H1 (cell line): ENCODE measurements around the gene ADAMTS15. TPM values are rescaled to one million over a fixed set of nuclear protein-coding genes. Genes with fewer than 3 reads are reported as not detected.

Experiments used
- CTCF ChIA-PET: fragments of 300-600 bp; sonication (Branson Sonifier 250); formaldehyde crosslinking; loops from one replicate; lab custom pipeline; 2021; ENCODE audit not compliant: partially characterized antibody; lab: Charles Lee
- POLR2A ChIA-PET: fragments of 300-600 bp; sonication (Branson Sonifier 250); formaldehyde crosslinking; loops from one replicate; lab custom pipeline; 2021; ENCODE audit warnings: inconsistent platforms; ENCODE audit not compliant: partially characterized antibody; lab: Charles Lee
- DNase-seq, 2 experiments: peaks; one replicate each; pipeline versions ENCODE4 v3.0.0 to v3.0.0-alpha.2; 2010 to 2022; ENCODE audit warnings: low spot score in 2 of 2, low read depth in 1 of 2, mixed read lengths in 1 of 2
- FAIRE-seq: peaks from 2 replicates; lab custom pipeline; 2011; peaks lifted over from hg19 to GRCh38; lab: Jason Lieb, UNC
- H2AFZ ChIP-seq: 2 replicates; pipeline ENCODE4 v1.8.1; 2012; ENCODE audit warnings: low read length, inconsistent platforms
- H2AK5ac ChIP-seq: 2 replicates; pipeline ENCODE4 v1.6.1; 2013; ENCODE audit warnings: low read depth, low read length
- H2BK120ac ChIP-seq: replicated peaks from 2 replicates; pipeline ENCODE3; 2013; ENCODE audit warnings: low read depth, low read length, inconsistent platforms
- H2BK12ac ChIP-seq: 2 replicates; pipeline ENCODE4 v1.6.1; 2013; ENCODE audit warnings: low read depth, low read length
- H2BK15ac ChIP-seq: 2 replicates; pipeline ENCODE4 v1.6.1; 2013; ENCODE audit warnings: low read length
- H2BK20ac ChIP-seq: 2 replicates; pipeline ENCODE4 v1.6.1; 2013; ENCODE audit warnings: low read length
- H2BK5ac ChIP-seq: 2 replicates; pipeline ENCODE4 v1.6.1; 2013; ENCODE audit warnings: low read depth, low read length
- H3K14ac ChIP-seq: 2 replicates; pipeline ENCODE4 v1.6.1; 2013; ENCODE audit warnings: inconsistent platforms; ENCODE audit not compliant: insufficient read length
- H3K18ac ChIP-seq: 2 replicates; pipeline ENCODE4 v1.6.1; 2013; ENCODE audit warnings: low read length; ENCODE audit errors: extremely low read depth
- H3K23ac ChIP-seq: 2 replicates; pipeline ENCODE4 v1.6.1; 2013; ENCODE audit warnings: inconsistent platforms; ENCODE audit not compliant: insufficient read length
- H3K23me2 ChIP-seq: 2 replicates; pipeline ENCODE4 v1.6.1; 2013; ENCODE audit warnings: low read depth, low read length
- H3K27ac ChIP-seq: 2 replicates; pipeline ENCODE4 v1.6.1; 2011; ENCODE audit warnings: low read depth, low read length, inconsistent platforms
- H3K27me3 ChIP-seq, 4 experiments: replicated peaks in 1 of 4; 1 replicate in 1 of 4; 2 replicates in 3 of 4; pipeline versions ENCODE4 v1.6.1 to v1.8.1; 2011 to 2013; ENCODE audit warnings: low read length in 3 of 4, mild to moderate bottlenecking in 3 of 4, inconsistent platforms in 2 of 4, mixed read lengths in 2 of 4, moderate library complexity in 1 of 4; ENCODE audit not compliant: control insufficient read depth in 3 of 4, insufficient read depth in 3 of 4; ENCODE audit errors: extremely low read depth in 1 of 4
- H3K36me3 ChIP-seq, 4 experiments: 2 replicates each; pipeline versions ENCODE4 v1.6.1 to v1.8.1; 2011 to 2013; ENCODE audit warnings: mild to moderate bottlenecking in 4 of 4, low read length in 3 of 4, moderate library complexity in 2 of 4, control low read depth in 1 of 4, inconsistent platforms in 1 of 4; ENCODE audit not compliant: insufficient read depth in 4 of 4, control insufficient read depth in 2 of 4
- H3K4ac ChIP-seq: replicated peaks from 2 replicates; pipeline ENCODE3; 2013; ENCODE audit warnings: low read length, low read depth, mixed read lengths, inconsistent platforms; ENCODE audit not compliant: insufficient read length
- H3K4me1 ChIP-seq, 4 experiments: replicated peaks in 1 of 4; 1 replicate in 1 of 4; 2 replicates in 3 of 4; pipeline versions ENCODE4 v1.6.1 to v1.8.1; 2011 to 2013; ENCODE audit warnings: low read length in 3 of 4, inconsistent platforms in 2 of 4, mixed read lengths in 1 of 4; ENCODE audit not compliant: insufficient read depth in 4 of 4, control insufficient read depth in 3 of 4
- H3K4me2 ChIP-seq, 2 experiments: 2 replicates each; pipeline versions ENCODE4 v1.6.1 to v1.8.1; 2011 to 2013; ENCODE audit warnings: low read depth in 2 of 2, low read length in 2 of 2, control low read depth in 1 of 2, inconsistent platforms in 1 of 2, mild to moderate bottlenecking in 1 of 2; ENCODE audit not compliant: insufficient read depth in 1 of 2
- H3K4me3 ChIP-seq, 4 experiments: fragments of 200-600, 300-600 bp in 1 of 4; sonication (generic), shearing (Covaris generic), sonication (Bioruptor Twin) in 1 of 4; 2 replicates each; pipeline versions ENCODE4 v1.5.1 to v1.8.1; 2011 to 2016; ENCODE audit warnings: low read length in 4 of 4, low read depth in 3 of 4, control low read depth in 2 of 4, inconsistent platforms in 2 of 4, mild to moderate bottlenecking in 2 of 4, mixed read lengths in 1 of 4, moderate library complexity in 1 of 4; ENCODE audit not compliant: insufficient read depth in 2 of 4; ENCODE audit errors: extremely low read depth in 1 of 4
- H3K56ac ChIP-seq: replicated peaks from 2 replicates; pipeline ENCODE3; 2013; ENCODE audit warnings: low read depth, mild to moderate bottlenecking, mixed read lengths, low read length, inconsistent platforms; ENCODE audit not compliant: insufficient read length
- H3K79me1 ChIP-seq: 2 replicates; pipeline ENCODE4 v1.6.1; 2013; ENCODE audit warnings: low read depth, low read length, control low read depth
- H3K79me2 ChIP-seq, 2 experiments: 2 replicates each; pipeline versions ENCODE4 v1.6.1 to v1.8.1; 2012 to 2013; ENCODE audit warnings: low read length in 2 of 2, mild to moderate bottlenecking in 2 of 2, inconsistent platforms in 1 of 2; ENCODE audit not compliant: insufficient read depth in 2 of 2, control insufficient read depth in 1 of 2
- H3K9ac ChIP-seq, 4 experiments: replicated peaks in 1 of 4; 1 replicate in 1 of 4; 2 replicates in 3 of 4; pipeline versions ENCODE4 v1.6.1 to v1.8.1; 2011 to 2013; ENCODE audit warnings: low read depth in 3 of 4, low read length in 3 of 4, control low read depth in 2 of 4, mild to moderate bottlenecking in 2 of 4, moderate library complexity in 2 of 4, inconsistent platforms in 1 of 4; ENCODE audit errors: extremely low read depth in 1 of 4
- H3K9me3 ChIP-seq, 2 experiments: 2 replicates each; pipeline versions ENCODE4 v1.6.1 to v1.8.1; 2012 to 2013; ENCODE audit warnings: mild to moderate bottlenecking in 2 of 2, moderate library complexity in 2 of 2, control low read depth in 1 of 2, inconsistent platforms in 1 of 2, low read depth in 1 of 2, low read length in 1 of 2, mixed read lengths in 1 of 2; ENCODE audit not compliant: insufficient read depth in 2 of 2
- H4K20me1 ChIP-seq, 2 experiments: replicated peaks in 1 of 2; 2 replicates each; pipeline versions ENCODE3 to v1.8.1; 2011 to 2013; ENCODE audit warnings: inconsistent platforms in 2 of 2, low read length in 2 of 2, mild to moderate bottlenecking in 1 of 2; ENCODE audit not compliant: insufficient read depth in 2 of 2, control insufficient read depth in 1 of 2
- H4K5ac ChIP-seq: 2 replicates; pipeline ENCODE4 v1.6.1; 2013; ENCODE audit warnings: low read length, low read depth, mixed read lengths, inconsistent platforms; ENCODE audit not compliant: insufficient read length
- H4K8ac ChIP-seq: 2 replicates; pipeline ENCODE4 v1.8.0; 2013; ENCODE audit warnings: mild to moderate bottlenecking, moderate library complexity, low read length, inconsistent platforms; ENCODE audit not compliant: insufficient read depth; ENCODE audit errors: extremely low read depth
- H4K91ac ChIP-seq: replicated peaks from 2 replicates; pipeline ENCODE3; 2013; ENCODE audit warnings: low read length, mixed read lengths, inconsistent platforms; ENCODE audit not compliant: insufficient read length
- CBX5 ChIP-seq: fragments of 300-800, 300-1000 bp; sonication (generic); IDR thresholded peaks from 2 replicates; pipeline ENCODE4 v1.7.1; 2016; ENCODE audit warnings: antibody characterized with exemption, low read length, low read depth
- CHD1 ChIP-seq: IDR thresholded peaks from 2 replicates; pipeline ENCODE4 v1.6.1; 2012; ENCODE audit warnings: low read depth, low read length, improper control_type of control experiment
- CREB1 ChIP-seq: IDR thresholded peaks from 2 replicates; pipeline ENCODE4 v1.6.1; 2012; ENCODE audit warnings: inconsistent platforms
- PHF8 ChIP-seq: fragments of 200-600 bp; sonication (generic); conservative IDR thresholded peaks from 2 replicates; pipeline ENCODE4 v1.7.1; 2012; ENCODE audit warnings: low read depth, mild to moderate bottlenecking, inconsistent platforms, low read length, moderate library complexity
- TEAD4 ChIP-seq: IDR thresholded peaks from 2 replicates; pipeline ENCODE4 v1.6.1; 2012; ENCODE audit warnings: low read depth, low read length, inconsistent platforms, mixed read lengths
- WGBS, 2 experiments: shearing (Covaris generic) in 1 of 2; methylation state at CpG; one replicate each; pipeline versions ENCODE4 v1.1.6 to v1.1.7; 2013 to 2015; ENCODE audit warnings: low lambda C conversion rate in 2 of 2, mixed read lengths in 2 of 2, inconsistent platforms in 1 of 2, low coverage in 1 of 2, missing lambda C conversion rate in 1 of 2; ENCODE audit not compliant: insufficient replicate concordance in 2 of 2, insufficient coverage in 1 of 2, insufficient read length in 1 of 2; ENCODE audit errors: extremely low coverage in 1 of 2, missing lambda C conversion rate in 1 of 2; 5-methylcytosine and 5-hydroxymethylcytosine counted together
- polyA plus RNA-seq, 7 experiments: library from polyadenylated mRNA; depleted of rRNA in 3 of 7; stranded (reverse) in 5 of 7; unstranded in 2 of 7; fragments of >200 nt in 5 of 7; fragments of 200-250 nt in 2 of 7; gene quantifications; 1 replicate in 5 of 7; 2 replicates in 1 of 7; 4 replicates in 1 of 7; pipeline versions ENCODE4 v1.2.1 to v1.2.3, GENCODE V29; 2011 to 2013; ENCODE audit warnings: missing spikeins in 2 of 7, mixed read lengths in 2 of 7
- total RNA-seq: library from RNA; stranded (reverse); fragmentation: NEBNext Ultra II Directional; extraction: Animal tissue kit (Norgen Biotek cat#: 25700); gene quantifications from 2 replicates; pipeline ENCODE4 v1.2.1, GENCODE V29; 2021

The ADAMTS15 gene
- total and polyA plus RNA-seq, 2 of the 8 experiments (the other 6 are each of a cell fraction or from before 2014, with no cell fraction given), result 1.7 to 4.7 TPM

GRCh38 chr11:130434521-130435223, 13.8 kb upstream of the ADAMTS15 start:
- Histone ChIP-seq H2AK5ac (no peak overlapping the region), H3K27ac (no peak overlapping the region), H3K4me3 (peak overlapping the region; percentile 40 to 83 (median 66); a peak in 7 of 8 replicates), H3K79me2 (no peaks in the 10 kb centered on the region), H4K20me1 (no peaks in the 10 kb centered on the region), H2BK20ac (no peak overlapping the region), H3K27me3 (peaks cover 0 to 9% (median 6%) of the 10 kb centered on the region in 4 experiments; a peak in 6 of 7 replicates), H3K4me1 (no peaks in the 10 kb centered on the region), H3K9ac (peak overlapping the region in 2 of 4 experiments; percentile 1 to 52; a peak in 2 of 7 replicates), H3K18ac (peak overlapping the region; percentile 81), H2BK12ac (no peak overlapping the region), H4K91ac (no peak overlapping the region), H3K4ac (no peak overlapping the region), H3K4me2 (peak overlapping the region; percentile 44 to 96), H3K23ac (no peak overlapping the region), H2AFZ (peak overlapping the region; percentile 100), H2BK5ac (no peak overlapping the region), H3K23me2 (peaks cover 3% of the 10 kb centered on the region), H4K8ac (no peak overlapping the region), H3K79me1 (no peaks in the 10 kb centered on the region), H3K14ac (no peak overlapping the region), H2BK120ac (no peak overlapping the region), H3K36me3 (no peaks in the 10 kb centered on the region), H3K9me3 (no peaks in the 10 kb centered on the region), H3K56ac (no peak overlapping the region), H2BK15ac (no peak overlapping the region), H4K5ac (no peak overlapping the region)
- FAIRE-seq (peak; percentile 97), DNase-seq (peak in 1 of 2 experiments; percentile 77)
- POLR2A ChIA-PET, result interaction anchor here (0.6 to 0.7 kb wide), 2 partner anchors 139 to 425 kb away, joined by 3 read pairs; no protein-coding TSS in a partner anchor
- CTCF ChIA-PET, result interaction anchor here (0.5 to 21.7 kb wide), 66 partner anchors 9 to 573 kb away, joined by 3 to 521 read pairs (median 4); partner anchors contain the start of gene ADAMTS15
- 7% methylated on average over 20 of the region's 20 CpGs; no CpG with 5 or more reads in 1 of the 2 experiments for WGBS, 2 experiments
- no peak for TF ChIP-seq CBX5
- 0 out of 2 replicates have a peak, but pooled peaks have one; percentile 13 for TF ChIP-seq TEAD4
- no peak for TF ChIP-seq PHF8
- 0 out of 2 replicates have a peak, but pooled peaks have one; percentile 12 for TF ChIP-seq CREB1
- no peak for TF ChIP-seq CHD1
